Epithelial cell of umbilical artery (primary cell): ENCODE measurements around the gene RINL. TPM values are rescaled to one million over a fixed set of nuclear protein-coding genes. Genes with fewer than 3 reads are reported as not detected.

Source experiments
- total RNA-seq: library from RNA; depleted of rRNA; stranded (reverse); fragments of >200 nt; gene quantifications from 2 replicates; pipeline ENCODE4 v1.2.3, GENCODE V29; 2014

RINL gene, protein sequence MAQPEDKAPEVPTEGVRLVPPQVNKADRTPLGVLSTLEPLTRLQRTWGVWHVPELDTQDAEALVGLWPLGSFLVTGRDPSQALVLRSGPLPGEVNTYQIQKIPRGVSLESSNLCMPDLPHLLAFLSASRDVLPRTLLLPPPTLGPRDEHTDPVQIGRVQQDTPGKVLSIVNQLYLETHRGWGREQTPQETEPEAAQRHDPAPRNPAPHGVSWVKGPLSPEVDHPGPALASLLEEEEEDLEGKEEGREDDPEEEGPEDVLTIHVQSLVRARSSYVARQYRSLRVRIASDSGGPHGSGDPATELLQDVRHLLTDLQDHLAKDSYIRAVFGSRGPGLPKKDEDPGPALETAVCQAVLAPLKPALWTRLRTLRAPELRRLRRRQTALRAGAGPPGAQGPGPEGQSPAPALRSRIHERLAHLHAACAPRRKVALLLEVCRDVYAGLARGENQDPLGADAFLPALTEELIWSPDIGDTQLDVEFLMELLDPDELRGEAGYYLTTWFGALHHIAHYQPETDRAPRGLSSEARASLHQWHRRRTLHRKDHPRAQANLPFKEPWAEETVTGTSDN
- 7.5 and 8.1 TPM in 2 replicates for total RNA-seq

DNA sequence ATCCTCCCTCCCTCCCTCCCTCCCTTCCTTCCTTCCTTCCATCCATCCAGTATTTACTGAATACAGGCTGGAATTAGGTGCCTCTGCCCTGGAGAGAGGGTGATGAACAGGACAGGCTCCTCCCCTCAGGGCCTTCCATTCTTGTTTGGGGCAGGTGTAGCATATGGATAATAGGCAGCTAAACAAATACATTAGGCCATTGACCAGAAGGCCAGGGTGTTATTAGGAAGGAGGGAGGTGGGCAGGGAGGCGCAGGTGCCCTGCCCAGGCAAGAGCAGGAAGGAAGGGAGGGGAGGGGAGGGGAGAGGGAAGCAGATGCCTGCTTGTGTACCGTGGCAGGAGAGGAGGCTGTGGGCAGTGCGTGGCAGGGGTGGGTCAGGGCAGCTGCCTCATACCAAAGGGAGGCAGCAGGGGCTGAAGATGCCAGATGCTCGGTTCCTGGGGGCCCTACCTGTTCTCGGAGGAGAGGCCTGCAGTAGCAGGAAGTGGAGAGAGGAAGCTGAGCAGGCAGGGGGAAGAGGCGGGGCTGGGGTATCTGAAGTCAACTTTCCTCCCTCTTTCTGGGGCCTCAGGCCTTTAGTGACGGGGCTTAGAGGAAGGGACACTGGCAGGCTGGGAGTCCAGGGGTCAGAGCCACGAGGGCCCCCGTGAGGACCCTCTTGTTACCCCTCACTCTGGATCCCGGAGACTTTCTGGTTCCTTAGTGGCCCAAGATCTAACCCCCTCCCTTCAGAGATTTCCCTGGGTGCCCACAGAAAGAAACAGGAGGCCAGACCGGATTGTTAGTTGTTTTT, at the start of gene RINL:
Gene RINL, minus strand, starts transcription at position 495 of the 794 bp plus-strand sequence. CDS start 1,533 bp downstream, outside the sequence.

DNA sequence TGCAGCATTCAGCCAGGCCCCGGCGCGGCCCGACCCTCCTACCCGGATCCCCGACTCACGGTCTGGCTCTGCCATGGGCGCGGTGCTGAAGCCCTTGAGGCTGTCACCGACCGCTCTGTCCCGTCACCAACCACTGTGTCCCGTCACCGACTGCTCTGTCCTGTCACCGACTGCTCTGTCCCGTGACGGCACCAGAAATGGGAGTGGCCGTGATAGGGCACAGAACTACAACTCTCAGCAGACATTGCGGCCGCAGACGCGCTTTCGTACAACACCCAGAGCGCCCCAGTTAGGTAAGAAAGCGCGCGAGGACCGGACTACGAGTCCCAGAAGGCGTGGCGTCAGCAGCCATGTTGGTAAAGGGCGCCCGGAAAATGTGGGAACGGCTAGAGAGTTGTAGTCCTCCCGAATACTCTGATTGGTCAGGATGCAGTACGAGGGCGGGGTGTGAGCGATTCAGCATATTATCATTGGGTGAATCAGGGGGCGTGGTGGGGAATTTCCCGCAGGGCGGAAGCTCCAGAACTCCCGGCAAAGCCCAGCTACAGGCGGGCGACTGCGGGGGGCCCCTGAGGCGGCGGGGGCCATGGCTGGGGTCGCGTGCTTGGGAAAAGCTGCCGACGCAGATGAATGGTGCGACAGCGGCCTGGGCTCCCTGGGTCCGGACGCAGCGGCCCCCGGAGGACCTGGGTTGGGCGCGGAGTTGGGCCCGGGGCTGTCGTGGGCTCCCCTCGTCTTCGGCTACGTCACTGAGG, 21.5 kb upstream of the RINL start, which contains the start of the genes NFKBIB and SIRT2:
Gene NFKBIB, plus strand, starts transcription at position 523 of the 755 bp plus-strand sequence. Its CDS starts 64 bp downstream, at position 587.
Gene SIRT2, minus strand, starts transcription at position 172 of the 755 bp plus-strand sequence. Its CDS starts 97 bp downstream, at position 75.

DNA sequence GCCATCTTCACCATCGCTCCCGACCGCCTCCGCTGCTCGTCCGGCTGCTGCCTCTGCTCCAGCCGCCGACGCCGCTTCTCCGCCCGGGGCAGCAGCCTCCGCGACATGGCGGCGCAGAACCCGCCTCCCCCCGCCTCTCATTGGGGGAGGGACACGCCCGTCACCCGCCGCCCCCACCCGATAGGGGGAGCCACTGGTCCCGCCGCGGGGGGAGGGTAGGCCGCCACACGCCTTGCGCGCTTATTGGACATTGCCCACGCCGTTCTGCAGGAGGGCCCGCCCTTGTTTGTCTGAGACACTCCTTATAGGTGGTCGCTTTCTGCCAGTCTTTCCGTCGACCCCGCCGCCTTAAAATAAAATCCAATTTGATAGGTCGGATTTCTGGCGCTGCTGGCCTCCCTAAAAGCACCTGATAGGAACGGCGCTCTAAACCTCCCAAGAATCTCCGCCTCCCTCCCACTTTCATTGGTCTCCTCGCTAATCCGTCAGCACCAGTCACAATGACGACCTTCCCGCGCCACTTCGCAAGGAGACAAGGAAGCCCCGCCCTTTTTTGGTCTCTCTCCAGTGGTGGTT, 28.1 kb downstream of the RINL start, which contains the start of gene HNRNPL:
Gene HNRNPL, minus strand, starts transcription at position 127 of the 576 bp plus-strand sequence. Its CDS starts 20 bp downstream, at position 107.

Other genes starting within 250 kb of the RINL start
- gene ACTN4, start 230.6 kb downstream of the RINL start, total RNA-seq, result 211 and 395 TPM in 2 replicates
- gene CAPN12, start 133.8 kb downstream of the RINL start, total RNA-seq, result not detected in 2 replicates
- gene LGALS7, start 104.8 kb downstream of the RINL start, total RNA-seq, result not detected in 2 replicates
- gene LGALS7B, start 89.1 kb downstream of the RINL start, total RNA-seq, result not detected in 2 replicates
- not detected in 2 replicates for gene LGALS4, start 65.3 kb downstream of the RINL start, total RNA-seq
- gene ECH1, start 46.5 kb downstream of the RINL start, total RNA-seq, result 24.4 and 36.3 TPM in 2 replicates
- 307 and 342 TPM in 2 replicates for gene HNRNPL, start 28.3 kb downstream of the RINL start, total RNA-seq
- gene SIRT2, start 21.3 kb upstream of the RINL start, total RNA-seq, result 58.1 and 64.9 TPM in 2 replicates
- gene NFKBIB, start 21.7 kb upstream of the RINL start, total RNA-seq, result 10.0 and 14.9 TPM in 2 replicates
- not detected in 2 replicates for gene CCER2, start 33.9 kb upstream of the RINL start, total RNA-seq
- 14.6 and 15.9 TPM in 2 replicates for gene SARS2, start 52.5 kb upstream of the RINL start, total RNA-seq
- 43.2 and 61.1 TPM in 2 replicates for gene MRPS12, start 52.7 kb upstream of the RINL start, total RNA-seq
- 19.3 and 21.8 TPM in 2 replicates for gene FBXO17, start 97.5 kb upstream of the RINL start, total RNA-seq
- gene FBXO27, start 154.3 kb upstream of the RINL start, total RNA-seq, result 1.2 and 1.6 TPM in 2 replicates
- under 0.01 TPM in 1 of 2 replicates, not detected in the other for gene ACP7, start 206.1 kb upstream of the RINL start, total RNA-seq
- gene PAK4, start 247.5 kb upstream of the RINL start, total RNA-seq, result 6.8 TPM in 2 replicates